ENCODE measurements around the gene MGAT1. TPM values are rescaled to one million over a fixed set of nuclear protein-coding genes. Genes with fewer than 3 reads are reported as not detected.

Gene MGAT1
- total RNA-seq, 1 donor, result 113 TPM

- Histone ChIP-seq H3K9me3 (ENCODE audit: low read depth, low read length) (no peaks in the 10 kb centered on the region), H2AFZ (ENCODE audit: low read length) (no peak overlapping the region), H4K20me1 (ENCODE audit: insufficient read depth, low read length) (no peaks in the 10 kb centered on the region), H3K36me3 (ENCODE audit: insufficient read depth, low read length) (no peaks in the 10 kb centered on the region), H3K4me3 (ENCODE audit: insufficient read depth, low read length) (no peak overlapping the region), H3K4me2 (ENCODE audit: insufficient read depth, low read length) (no peak overlapping the region), H3K27me3 (ENCODE audit: insufficient read depth, low read length) (no peaks in the 10 kb centered on the region), H3K79me2 (ENCODE audit: insufficient read depth, low read length) (no peaks in the 10 kb centered on the region), H3K4me1 (ENCODE audit: insufficient read depth, low read length) (peaks cover 12% of the 10 kb centered on the region), H3K27ac (ENCODE audit: low read depth, low read length) (no peak overlapping the region)
- DNase-seq (ENCODE audit: insufficient read length, low spot score, missing footprints), result no peak
- TF ChIP-seq, protein P1, sequence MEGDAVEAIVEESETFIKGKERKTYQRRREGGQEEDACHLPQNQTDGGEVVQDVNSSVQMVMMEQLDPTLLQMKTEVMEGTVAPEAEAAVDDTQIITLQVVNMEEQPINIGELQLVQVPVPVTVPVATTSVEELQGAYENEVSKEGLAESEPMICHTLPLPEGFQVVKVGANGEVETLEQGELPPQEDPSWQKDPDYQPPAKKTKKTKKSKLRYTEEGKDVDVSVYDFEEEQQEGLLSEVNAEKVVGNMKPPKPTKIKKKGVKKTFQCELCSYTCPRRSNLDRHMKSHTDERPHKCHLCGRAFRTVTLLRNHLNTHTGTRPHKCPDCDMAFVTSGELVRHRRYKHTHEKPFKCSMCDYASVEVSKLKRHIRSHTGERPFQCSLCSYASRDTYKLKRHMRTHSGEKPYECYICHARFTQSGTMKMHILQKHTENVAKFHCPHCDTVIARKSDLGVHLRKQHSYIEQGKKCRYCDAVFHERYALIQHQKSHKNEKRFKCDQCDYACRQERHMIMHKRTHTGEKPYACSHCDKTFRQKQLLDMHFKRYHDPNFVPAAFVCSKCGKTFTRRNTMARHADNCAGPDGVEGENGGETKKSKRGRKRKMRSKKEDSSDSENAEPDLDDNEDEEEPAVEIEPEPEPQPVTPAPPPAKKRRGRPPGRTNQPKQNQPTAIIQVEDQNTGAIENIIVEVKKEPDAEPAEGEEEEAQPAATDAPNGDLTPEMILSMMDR (IDR thresholded peaks at IDR 0.05; ENCODE audit: extremely low read depth, low read depth, low read length), result no peak
Observed at GRCh38 chr5:180823346-180823745, 20.7 kb upstream of the MGAT1 start.

DNA sequence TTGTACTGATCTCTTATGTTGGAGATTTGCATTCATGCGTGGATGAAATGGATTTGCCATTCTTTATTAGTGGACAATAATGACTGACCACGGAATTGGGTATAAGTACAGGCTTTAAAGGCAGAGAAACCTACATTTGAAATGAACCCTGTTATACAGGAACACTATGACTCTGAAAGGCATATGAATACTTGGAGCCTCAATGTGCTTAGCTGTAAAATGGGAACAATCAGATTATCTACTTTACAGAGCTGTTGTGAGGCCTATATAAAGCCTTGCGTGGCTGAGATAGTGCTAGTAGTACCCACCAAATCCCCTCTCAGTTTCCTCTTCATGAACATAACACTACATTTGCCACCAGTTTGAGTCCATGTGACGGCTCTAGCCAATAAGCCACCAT is 18.9 kb upstream of the MGAT1 start:
- H3K79me2 ChIP-seq (ENCODE audit: insufficient read depth, low read length), result no peaks in the 10 kb centered on the region
- H3K27ac ChIP-seq (ENCODE audit: low read depth, low read length), result no peak overlapping the region
- no peaks in the 10 kb centered on the region for H3K9me3 ChIP-seq (ENCODE audit: low read depth, low read length)
- H3K4me2 ChIP-seq (ENCODE audit: insufficient read depth, low read length), result no peak overlapping the region
- H3K27me3 ChIP-seq (ENCODE audit: insufficient read depth, low read length), result no peaks in the 10 kb centered on the region
- H3K36me3 ChIP-seq (ENCODE audit: insufficient read depth, low read length), result no peaks in the 10 kb centered on the region
- no peaks in the 10 kb centered on the region for H4K20me1 ChIP-seq (ENCODE audit: insufficient read depth, low read length)
- H2AFZ ChIP-seq (ENCODE audit: low read length), result no peak overlapping the region
- TF ChIP-seq, protein P1 (IDR thresholded peaks at IDR 0.05; ENCODE audit: extremely low read depth, low read depth, low read length), result no peak
- DNase-seq (ENCODE audit: insufficient read length, low spot score, missing footprints), result no peak
- no peak overlapping the region for H3K4me3 ChIP-seq (ENCODE audit: insufficient read depth, low read length)
- H3K4me1 ChIP-seq (ENCODE audit: insufficient read depth, low read length), result peaks cover 25% of the 10 kb centered on the region

GRCh38 chr5:180820788-180821321 is 18.2 kb upstream of the MGAT1 start:
- DNase-seq (ENCODE audit: insufficient read length, low spot score, missing footprints), result no peak
- H3K36me3 ChIP-seq (ENCODE audit: insufficient read depth, low read length), result no peaks in the 10 kb centered on the region
- H3K79me2 ChIP-seq (ENCODE audit: insufficient read depth, low read length), result no peaks in the 10 kb centered on the region
- no peak overlapping the region for H3K4me2 ChIP-seq (ENCODE audit: insufficient read depth, low read length)
- H3K4me3 ChIP-seq (ENCODE audit: insufficient read depth, low read length), result no peak overlapping the region
- H4K20me1 ChIP-seq (ENCODE audit: insufficient read depth, low read length), result no peaks in the 10 kb centered on the region
- H3K9me3 ChIP-seq (ENCODE audit: low read depth, low read length), result no peaks in the 10 kb centered on the region
- H3K27me3 ChIP-seq (ENCODE audit: insufficient read depth, low read length), result no peaks in the 10 kb centered on the region
- H3K27ac ChIP-seq (ENCODE audit: low read depth, low read length), result no peak overlapping the region
- peaks cover 24% of the 10 kb centered on the region for H3K4me1 ChIP-seq (ENCODE audit: insufficient read depth, low read length)
- TF ChIP-seq, protein P1 (IDR thresholded peaks at IDR 0.05; ENCODE audit: extremely low read depth, low read depth, low read length), result no peak
- H2AFZ ChIP-seq (ENCODE audit: low read length), result no peak overlapping the region

DNA sequence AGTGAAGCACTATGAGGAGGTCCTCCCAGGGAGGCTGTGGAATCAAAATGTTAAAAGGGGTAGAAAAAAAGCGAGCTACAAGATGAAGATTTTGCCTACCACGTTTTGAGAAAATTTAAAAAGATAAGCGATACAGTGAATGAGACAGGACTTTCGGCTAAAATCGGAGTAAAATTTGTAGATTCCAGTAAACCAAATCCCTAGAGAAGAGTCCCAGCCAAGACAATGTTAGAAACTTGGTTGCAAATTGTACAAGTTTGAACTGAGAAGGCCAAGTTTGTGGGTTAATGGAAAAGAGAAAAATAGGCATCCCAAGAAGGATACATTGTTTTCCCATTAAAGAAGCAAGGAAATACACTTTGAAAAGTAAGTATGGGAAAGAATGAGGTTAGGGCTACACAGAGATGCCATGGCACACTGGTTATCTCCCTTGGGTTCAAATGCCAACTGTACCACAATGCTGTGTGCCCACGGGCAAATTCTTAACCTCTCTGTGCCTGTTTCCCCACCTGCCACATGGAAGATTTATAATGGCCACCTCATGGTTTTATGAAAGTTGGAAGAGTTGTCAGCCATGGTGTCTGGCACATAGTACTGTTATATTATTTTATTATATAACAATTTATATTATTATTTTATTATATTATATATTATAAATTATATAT is 16.2 kb upstream of the MGAT1 start:
- H3K4me3 ChIP-seq (ENCODE audit: insufficient read depth, low read length), result no peak overlapping the region
- no peak overlapping the region for H3K27ac ChIP-seq (ENCODE audit: low read depth, low read length)
- H3K36me3 ChIP-seq (ENCODE audit: insufficient read depth, low read length), result no peaks in the 10 kb centered on the region
- no peaks in the 10 kb centered on the region for H3K9me3 ChIP-seq (ENCODE audit: low read depth, low read length)
- H3K27me3 ChIP-seq (ENCODE audit: insufficient read depth, low read length), result no peaks in the 10 kb centered on the region
- DNase-seq (ENCODE audit: insufficient read length, low spot score, missing footprints), result no peak
- peaks cover 24% of the 10 kb centered on the region for H3K4me1 ChIP-seq (ENCODE audit: insufficient read depth, low read length)
- no peaks in the 10 kb centered on the region for H4K20me1 ChIP-seq (ENCODE audit: insufficient read depth, low read length)
- TF ChIP-seq, protein P1 (IDR thresholded peaks at IDR 0.05; ENCODE audit: extremely low read depth, low read depth, low read length), result no peak
- H2AFZ ChIP-seq (ENCODE audit: low read length), result peak overlapping the region; percentile 65
- H3K4me2 ChIP-seq (ENCODE audit: insufficient read depth, low read length), result peak overlapping the region; percentile 36
- H3K79me2 ChIP-seq (ENCODE audit: insufficient read depth, low read length), result no peaks in the 10 kb centered on the region
